Gastrocnemius medialis (tissue), 4 donors: ENCODE measurements around the gene DPH2. TPM values are rescaled to one million over a fixed set of nuclear protein-coding genes. Genes with fewer than 3 reads are reported as not detected.

ENCODE experiments used
- ATAC-seq, 2 donors: fragments of 150-250 bp; one replicate each; pipeline ENCODE4 v1.9.1; 2016
- DNase-seq, 2 donors: peaks; one replicate each; pipeline ENCODE4 v3.0.0-alpha.2; 2019
- H3K27ac ChIP-seq, 4 donors: fragments of 200-600 bp; sonication (generic); 1 replicate in 1 of 4; 2 replicates in 3 of 4; pipeline ENCODE4 v1.5.1; 2016 to 2018; ENCODE audit warnings: mild to moderate bottlenecking in 2 of 4, moderate library complexity in 1 of 4
- H3K27me3 ChIP-seq, 3 donors: fragments of 200-600 bp; sonication (generic) in 2 of 3; 1 replicate in 1 of 3; 2 replicates in 2 of 3; pipeline versions ENCODE4 v1.5.1 to v1.6.0; 2016 to 2019; ENCODE audit warnings: mild to moderate bottlenecking in 1 of 3, moderate library complexity in 1 of 3
- H3K36me3 ChIP-seq, 2 donors: fragments of 200-600 bp; sonication (generic) in 1 of 2; one replicate each; pipeline ENCODE4 v1.5.1; 2017 to 2018
- H3K4me1 ChIP-seq, 2 donors: fragments of 200-600 bp; sonication (generic) in 1 of 2; one replicate each; pipeline ENCODE4 v1.5.1; 2016 to 2017; ENCODE audit warnings: mild to moderate bottlenecking in 2 of 2
- H3K4me3 ChIP-seq, 4 donors: fragments of 200-600 bp; sonication (generic) in 3 of 4; 1 replicate in 1 of 4; 2 replicates in 3 of 4; pipeline ENCODE4 v1.5.1; 2016 to 2019; ENCODE audit warnings: mild to moderate bottlenecking in 2 of 4
- H3K9me3 ChIP-seq, 3 donors: fragments of 200-600 bp; sonication (generic) in 2 of 3; 1 replicate in 1 of 3; 2 replicates in 2 of 3; pipeline ENCODE4 v1.5.1; 2016 to 2019
- CTCF ChIP-seq, 5 experiments: fragments of 450-650 bp in 3 of 5; fragments of 200-600 bp in 2 of 5; sonication (generic) in 2 of 5; IDR thresholded peaks in 4 of 5; conservative IDR thresholded peaks in 1 of 5; 1 replicate in 4 of 5; 2 replicates in 1 of 5; pipeline ENCODE4 v1.5.1; 2016 to 2019; ENCODE audit warnings: antibody characterized with exemption in 5 of 5, mild to moderate bottlenecking in 3 of 5, moderate library complexity in 3 of 5
- POLR2A ChIP-seq, 2 donors: fragments of 450-650 bp; IDR thresholded peaks; one replicate each; pipeline ENCODE4 v1.6.1; 2017; ENCODE audit warnings: antibody characterized with exemption in 2 of 2, mild to moderate bottlenecking in 2 of 2, moderate library complexity in 2 of 2
- in situ Hi-C, 4 donors: fragments of 200-750 bp; cut with MboI; loops; one replicate each; pipeline versions ENCODE4 v1.15.0 to v1.8.0; 2017; ENCODE audit warnings: low sequenced_read_pairs in 4 of 4
- intact Hi-C: fragments of 100-400 bp; cut with DNase I; formaldehyde crosslinking; loops from one replicate; pipeline ENCODE4 v1.15.1; 2023; ENCODE audit warnings: low total_unique reads
- total RNA-seq, 4 donors: library from RNA; depleted of rRNA; stranded (reverse); fragments of >200 nt; gene quantifications; one replicate each; pipeline versions ENCODE4 v1.1.0 to v1.2.3, GENCODE V29; 2016

Gene DPH2
- total RNA-seq, 4 donors from 2014 or later, result 53.1 to 68.3 (median 55.3) TPM

GRCh38 chr1:43973981-43974442 is 4.2 kb downstream of the DPH2 start:
- ATAC-seq (no peak), DNase-seq (no peak)
- H3K27ac ChIP-seq, result peak overlapping the region; percentile 94 to 98 (median 97)
- peaks cover 38 to 66% of the 10 kb centered on the region in 2 donors for H3K4me1 ChIP-seq
- no peak for TF ChIP-seq POLR2A (IDR thresholded peaks at IDR 0.05)
- TF ChIP-seq CTCF (IDR thresholded peaks at IDR 0.05 in 4 of 5, conservative IDR thresholded peaks at IDR 0.05 in 1 of 5), result no peak
- peaks cover 0 to 32% of the 10 kb centered on the region in 2 donors for H3K36me3 ChIP-seq
- in situ Hi-C loops (no loop called here), intact Hi-C loops (loop anchor here (1.0 to 10.0 kb wide), 3 partner anchors 28 to 381 kb away; partner anchors contain the start of genes ERI3, IPO13 and KDM4A)
- H3K27me3 ChIP-seq, result no peaks in the 10 kb centered on the region
- H3K9me3 ChIP-seq, result no peaks in the 10 kb centered on the region
- peak overlapping the region; percentile 84 to 100 (median 96) for H3K4me3 ChIP-seq

GRCh38 chr1:43974443-43975248 is 4.8 kb downstream of the DPH2 start, which contains the start of gene ATP6V0B:
Gene ATP6V0B (plus strand): TSS chr1:43974960. CDS start chr1:43975041, 81 bp downstream.
- intact Hi-C loops, result loop anchor here (1.0 to 10.0 kb wide), 4 partner anchors 28 to 380 kb away; partner anchors contain the start of genes ERI3, IPO13 and KDM4A
- peak within 1 kb of the TSS; percentile 94 to 98 (median 97) for H3K27ac ChIP-seq
- DNase-seq (peak; percentile 95 to 96), ATAC-seq (peak; percentile 75 to 78)
- peaks cover 38 to 66% of the 10 kb centered on the region in 2 donors for H3K4me1 ChIP-seq
- TF ChIP-seq POLR2A (IDR thresholded peaks at IDR 0.05) (peak; percentile 95 to 98), CTCF (IDR thresholded peaks at IDR 0.05 in 4 of 5, conservative IDR thresholded peaks at IDR 0.05 in 1 of 5) (peak; percentile 17 to 60 (median 37))
- in situ Hi-C loops, result no loop called here
- H3K36me3 ChIP-seq, result peaks cover 0 to 32% of the 10 kb centered on the region in 2 donors
- H3K4me3 ChIP-seq, result peak within 1 kb of the TSS; percentile 84 to 100 (median 96)
- H3K27me3 ChIP-seq, result no peaks in the 10 kb centered on the region
- H3K9me3 ChIP-seq, result no peaks in the 10 kb centered on the region

GRCh38 chr1:43975249-43975961 is 5.6 kb downstream of the DPH2 start:
- ATAC-seq (peak; percentile 2), DNase-seq (peak; percentile 25 to 58)
- in situ Hi-C loops (no loop called here), intact Hi-C loops (loop anchor here (1.0 to 10.0 kb wide), 2 partner anchors 212 to 379 kb away; partner anchors contain the start of gene ERI3)
- Histone ChIP-seq H3K36me3 (peaks cover 0 to 32% of the 10 kb centered on the region in 2 donors), H3K27me3 (no peaks in the 10 kb centered on the region), H3K9me3 (no peaks in the 10 kb centered on the region), H3K4me3 (peak overlapping the region; percentile 84 to 100 (median 96)), H3K27ac (peak overlapping the region; percentile 94 to 98 (median 97)), H3K4me1 (peaks cover 45 to 71% of the 10 kb centered on the region in 2 donors)
- TF ChIP-seq CTCF (IDR thresholded peaks at IDR 0.05 in 4 of 5, conservative IDR thresholded peaks at IDR 0.05 in 1 of 5) (no peak), POLR2A (IDR thresholded peaks at IDR 0.05) (no peak)

- Histone ChIP-seq H3K27me3 (no peaks in the 10 kb centered on the region), H3K4me3 (peak overlapping the region; percentile 84 to 100 (median 96)), H3K36me3 (peaks cover 0 to 32% of the 10 kb centered on the region in 2 donors), H3K9me3 (no peaks in the 10 kb centered on the region), H3K27ac (peak overlapping the region; percentile 94 to 98 (median 97)), H3K4me1 (peaks cover 39 to 66% of the 10 kb centered on the region in 2 donors)
- DNase-seq (no peak), ATAC-seq (no peak)
- intact Hi-C loops (loop anchor here (10.0 kb wide), 1 partner anchor 379 kb away; the partner anchor contains the start of gene ERI3), in situ Hi-C loops (no loop called here)
- TF ChIP-seq POLR2A (IDR thresholded peaks at IDR 0.05) (no peak), CTCF (IDR thresholded peaks at IDR 0.05 in 4 of 5, conservative IDR thresholded peaks at IDR 0.05 in 1 of 5) (no peak)
Measured at GRCh38 chr1:43976045-43976444, 6.2 kb downstream of the DPH2 start.
